ENCODE results near the gene SRRT.

GRCh38 chr7:100921039-100921438 is 46.1 kb downstream of the SRRT start:
- TF ChIP-seq CTCF (IDR thresholded peaks at IDR 0.05; ENCODE audit: low read depth, low read length, poor library complexity, severe bottlenecking) (peak; percentile 28), EZH2phosphoT487 (IDR thresholded peaks at IDR 0.05; ENCODE audit: borderline replicate concordance, low read length) (no peak)
